Measurements from ENCODE around the gene PFDN5. TPM values are rescaled to one million over a fixed set of nuclear protein-coding genes. Genes with fewer than 3 reads are reported as not detected.

Gene PFDN5
- total and polyA plus RNA-seq, 2 experiments from 2014 or later = 377 to 441 TPM

DNA sequence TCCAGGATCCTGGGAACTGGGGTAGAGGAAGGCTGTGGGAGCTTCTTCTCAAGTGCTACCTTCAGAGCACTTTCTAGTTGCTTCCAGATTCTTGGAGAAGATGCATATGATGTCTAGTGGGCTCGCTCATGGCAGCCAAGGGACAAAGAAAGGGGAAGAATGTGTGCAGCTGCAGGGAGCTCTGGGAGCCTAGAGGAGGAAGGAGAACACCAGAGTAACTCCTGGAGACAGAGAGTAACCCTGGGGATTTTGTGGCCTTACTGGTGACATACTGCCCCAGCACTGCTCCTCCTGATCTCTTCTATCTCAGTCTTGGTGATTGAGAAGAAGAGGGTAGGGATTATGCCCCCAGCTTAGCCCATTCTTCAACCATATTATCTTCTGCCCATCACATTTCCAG is 51.1 kb downstream of the PFDN5 start:
- WGBS (ENCODE audit: low lambda C conversion rate, missing lambda C conversion rate) = 100% methylated on average over 1 of the region's 1 CpG
- no peak for DNase-seq (ENCODE audit: low spot score)
- Histone ChIP-seq H3K4me1 (ENCODE audit: insufficient read depth) (peaks cover 5% of the 10 kb centered on the region), H3K9me2 (replicated peaks; ENCODE audit: insufficient read depth) (no peaks in the 10 kb centered on the region), H3K9me3 (ENCODE audit: low read depth) (no peaks in the 10 kb centered on the region), H3K4me2 (no peak overlapping the region), H3K79me2 (no peaks in the 10 kb centered on the region), H3K36me3 (replicated peaks; ENCODE audit: insufficient read depth, low read depth) (no peaks in the 10 kb centered on the region), H3K4me3 (no peak overlapping the region), H4K20me1 (ENCODE audit: insufficient read depth, poor library complexity, severe bottlenecking) (no peaks in the 10 kb centered on the region), H3K27ac (peak overlapping the region; percentile 23), H3K27me3 (no peaks in the 10 kb centered on the region), H2AFZ (no peak overlapping the region)
- no peak for TF ChIP-seq EZH2phosphoT487 (IDR thresholded peaks at IDR 0.05; ENCODE audit: low read depth, severe bottlenecking, unreplicated experiment)
- TF ChIP-seq EZH2 (IDR thresholded peaks at IDR 0.05; ENCODE audit: borderline replicate concordance) = no peak
- TF ChIP-seq, protein P1, sequence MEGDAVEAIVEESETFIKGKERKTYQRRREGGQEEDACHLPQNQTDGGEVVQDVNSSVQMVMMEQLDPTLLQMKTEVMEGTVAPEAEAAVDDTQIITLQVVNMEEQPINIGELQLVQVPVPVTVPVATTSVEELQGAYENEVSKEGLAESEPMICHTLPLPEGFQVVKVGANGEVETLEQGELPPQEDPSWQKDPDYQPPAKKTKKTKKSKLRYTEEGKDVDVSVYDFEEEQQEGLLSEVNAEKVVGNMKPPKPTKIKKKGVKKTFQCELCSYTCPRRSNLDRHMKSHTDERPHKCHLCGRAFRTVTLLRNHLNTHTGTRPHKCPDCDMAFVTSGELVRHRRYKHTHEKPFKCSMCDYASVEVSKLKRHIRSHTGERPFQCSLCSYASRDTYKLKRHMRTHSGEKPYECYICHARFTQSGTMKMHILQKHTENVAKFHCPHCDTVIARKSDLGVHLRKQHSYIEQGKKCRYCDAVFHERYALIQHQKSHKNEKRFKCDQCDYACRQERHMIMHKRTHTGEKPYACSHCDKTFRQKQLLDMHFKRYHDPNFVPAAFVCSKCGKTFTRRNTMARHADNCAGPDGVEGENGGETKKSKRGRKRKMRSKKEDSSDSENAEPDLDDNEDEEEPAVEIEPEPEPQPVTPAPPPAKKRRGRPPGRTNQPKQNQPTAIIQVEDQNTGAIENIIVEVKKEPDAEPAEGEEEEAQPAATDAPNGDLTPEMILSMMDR (IDR thresholded peaks at IDR 0.05; ENCODE audit: poor library complexity) = no peak

DNA sequence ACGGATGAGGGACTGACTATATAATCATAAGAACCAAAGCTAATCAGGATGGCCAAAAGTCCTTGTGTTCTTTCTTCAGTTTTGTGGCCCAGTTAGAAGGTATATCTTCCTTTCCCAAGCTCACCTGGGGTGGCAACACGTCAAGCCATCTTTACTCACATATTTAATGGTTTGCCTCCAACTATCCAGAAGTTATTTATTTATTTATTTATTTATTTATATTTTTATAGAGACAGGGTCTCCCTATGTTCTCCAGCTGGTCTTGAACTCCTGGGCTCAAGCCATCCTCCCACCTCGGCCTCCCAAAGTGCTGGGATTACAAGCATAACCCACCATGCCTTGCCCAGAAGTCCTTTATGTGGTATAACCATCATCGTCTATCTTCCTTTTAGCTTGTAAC is 52.6 kb downstream of the PFDN5 start:
- Histone ChIP-seq H4K20me1 (ENCODE audit: insufficient read depth, poor library complexity, severe bottlenecking) (no peaks in the 10 kb centered on the region), H3K27ac (no peak overlapping the region), H3K4me3 (no peak overlapping the region), H3K4me2 (no peak overlapping the region), H3K4me1 (ENCODE audit: insufficient read depth) (peaks cover 5% of the 10 kb centered on the region), H2AFZ (no peak overlapping the region), H3K9me3 (ENCODE audit: low read depth) (no peaks in the 10 kb centered on the region), H3K27me3 (no peaks in the 10 kb centered on the region), H3K79me2 (no peaks in the 10 kb centered on the region), H3K9me2 (replicated peaks; ENCODE audit: insufficient read depth) (no peaks in the 10 kb centered on the region), H3K36me3 (replicated peaks; ENCODE audit: insufficient read depth, low read depth) (no peaks in the 10 kb centered on the region)
- no peak for TF ChIP-seq EZH2phosphoT487 (IDR thresholded peaks at IDR 0.05; ENCODE audit: low read depth, severe bottlenecking, unreplicated experiment)
- no peak for TF ChIP-seq EZH2 (IDR thresholded peaks at IDR 0.05; ENCODE audit: borderline replicate concordance)
- TF ChIP-seq, protein P1 (IDR thresholded peaks at IDR 0.05; ENCODE audit: poor library complexity) = no peak
- WGBS (ENCODE audit: low lambda C conversion rate, missing lambda C conversion rate) = 98% methylated on average over 4 of the region's 4 CpGs
- DNase-seq (ENCODE audit: low spot score) = no peak

Other genes starting within 250 kb of the PFDN5 start
- 15.9 and 16.9 TPM in 2 replicates for gene TNS2, start 245.5 kb upstream of the PFDN5 start, total RNA-seq
- gene TNS2, start 245.5 kb upstream of the PFDN5 start, polyA plus RNA-seq = 32.2 and 41.8 TPM in 2 replicates
- gene SPRYD3, start 216.2 kb upstream of the PFDN5 start, total RNA-seq = 19.3 and 20.9 TPM in 2 replicates
- 24.6 and 25.8 TPM in 2 replicates for gene SPRYD3, start 216.2 kb upstream of the PFDN5 start, polyA plus RNA-seq
- 21.8 and 25.1 TPM in 2 replicates for gene IGFBP6, start 197.9 kb upstream of the PFDN5 start, total RNA-seq
- gene IGFBP6, start 197.9 kb upstream of the PFDN5 start, polyA plus RNA-seq = 81.2 and 86.0 TPM in 2 replicates
- 18.9 and 21.8 TPM in 2 replicates for gene SOAT2, start 192.1 kb upstream of the PFDN5 start, total RNA-seq
- 28.9 and 29.4 TPM in 2 replicates for gene SOAT2, start 192.1 kb upstream of the PFDN5 start, polyA plus RNA-seq
- 13.2 and 23.2 TPM in 2 replicates for gene ZNF740, start 114.8 kb upstream of the PFDN5 start, total RNA-seq
- 4.4 and 4.6 TPM in 2 replicates for gene ZNF740, start 114.8 kb upstream of the PFDN5 start, polyA plus RNA-seq
- gene CSAD, start 114.6 kb upstream of the PFDN5 start, total RNA-seq = 14.1 and 16.8 TPM in 2 replicates
- gene CSAD, start 114.6 kb upstream of the PFDN5 start, polyA plus RNA-seq = 14.3 and 15.7 TPM in 2 replicates
- 0.23 TPM in 1 of 2 replicates, not detected in the other for gene ITGB7, start 88.3 kb upstream of the PFDN5 start, total RNA-seq
- 1.0 TPM in 1 of 2 replicates, not detected in the other for gene ITGB7, start 88.3 kb upstream of the PFDN5 start, polyA plus RNA-seq
- 15.1 and 20.9 TPM in 2 replicates for gene RARG, start 63.3 kb upstream of the PFDN5 start, total RNA-seq
- gene RARG, start 63.3 kb upstream of the PFDN5 start, polyA plus RNA-seq = 24.7 and 28.1 TPM in 2 replicates
- gene ESPL1, start 27.2 kb upstream of the PFDN5 start, total RNA-seq = 7.6 and 9.0 TPM in 2 replicates
- gene ESPL1, start 27.2 kb upstream of the PFDN5 start, polyA plus RNA-seq = 4.4 and 5.8 TPM in 2 replicates
- gene MYG1, start 4.2 kb downstream of the PFDN5 start, total RNA-seq = 25.5 and 35.8 TPM in 2 replicates
- gene MYG1, start 4.2 kb downstream of the PFDN5 start, polyA plus RNA-seq = 34.6 and 35.9 TPM in 2 replicates
- gene AAAS, start 26.1 kb downstream of the PFDN5 start, total RNA-seq = 57.3 and 60.3 TPM in 2 replicates
- 70.6 and 79.9 TPM in 2 replicates for gene AAAS, start 26.1 kb downstream of the PFDN5 start, polyA plus RNA-seq
- gene SP7, start 40.8 kb downstream of the PFDN5 start, total RNA-seq = 0.20 TPM in 1 of 2 replicates, not detected in the other
- 0.60 TPM in 1 of 2 replicates, not detected in the other for gene SP7, start 40.8 kb downstream of the PFDN5 start, polyA plus RNA-seq
- gene SP1, start 84.6 kb downstream of the PFDN5 start, total RNA-seq = 48.0 and 53.3 TPM in 2 replicates
- 11.0 and 12.8 TPM in 2 replicates for gene SP1, start 84.6 kb downstream of the PFDN5 start, polyA plus RNA-seq
- 6.4 and 13.9 TPM in 2 replicates for gene AMHR2, start 128.3 kb downstream of the PFDN5 start, total RNA-seq
- gene AMHR2, start 128.3 kb downstream of the PFDN5 start, polyA plus RNA-seq = 12.8 and 16.9 TPM in 2 replicates
- gene PRR13, start 146.2 kb downstream of the PFDN5 start, total RNA-seq = 135 and 150 TPM in 2 replicates
- 457 and 458 TPM in 2 replicates for gene PRR13, start 146.2 kb downstream of the PFDN5 start, polyA plus RNA-seq
- gene PCBP2, start 156.6 kb downstream of the PFDN5 start, total RNA-seq = 343 and 389 TPM in 2 replicates
- gene PCBP2, start 156.6 kb downstream of the PFDN5 start, polyA plus RNA-seq = 132 and 133 TPM in 2 replicates
- gene MAP3K12, start 203.9 kb downstream of the PFDN5 start, total RNA-seq = 10.8 and 16.0 TPM in 2 replicates
- 10.0 and 14.0 TPM in 2 replicates for gene MAP3K12, start 203.9 kb downstream of the PFDN5 start, polyA plus RNA-seq
- 39.1 and 54.6 TPM in 2 replicates for gene TARBP2, start 205.7 kb downstream of the PFDN5 start, total RNA-seq
- gene TARBP2, start 205.7 kb downstream of the PFDN5 start, polyA plus RNA-seq = 81.1 and 88.6 TPM in 2 replicates
- not detected in 2 replicates for gene NPFF, start 211.9 kb downstream of the PFDN5 start, total RNA-seq
- 0.77 TPM in 1 of 2 replicates, not detected in the other for gene NPFF, start 211.9 kb downstream of the PFDN5 start, polyA plus RNA-seq

Measured in hepatocyte (in vitro differentiated cells).